NB4 (cell line): ENCODE data around the gene ADGRB2.

Source experiments
- DNase-seq: peaks from one replicate; pipeline ENCODE4 v3.0.0; 2010; ENCODE audit warnings: low read depth
- H3K4me3 ChIP-seq: one replicate; pipeline ENCODE4 v1.5.1; 2011; ENCODE audit warnings: mild to moderate bottlenecking, low read depth, low read length, moderate library complexity
- CTCF ChIP-seq: IDR thresholded peaks from one replicate; pipeline ENCODE4 v1.5.1; 2012; ENCODE audit warnings: low read depth, low read length
- MAX ChIP-seq: IDR thresholded peaks from 2 replicates; pipeline ENCODE4 v1.6.1; 2011; ENCODE audit warnings: low read depth, low read length
- MYC ChIP-seq: IDR thresholded peaks from 2 replicates; pipeline ENCODE4 v1.6.1; 2011; ENCODE audit warnings: low read depth, low read length
- POLR2A ChIP-seq: IDR thresholded peaks from 2 replicates; pipeline ENCODE4 v1.6.1; 2011; ENCODE audit warnings: mild to moderate bottlenecking; ENCODE audit not compliant: insufficient read length; ENCODE audit errors: extremely low read depth

The ADGRB2 gene

GRCh38 chr1:31694964-31695313, 69.2 kb downstream of the ADGRB2 start:
- no peak for TF ChIP-seq MYC
- no peak for TF ChIP-seq MAX
- TF ChIP-seq CTCF, result no peak
- no peak for TF ChIP-seq POLR2A
- DNase-seq, result no peak
- no peak overlapping the region for H3K4me3 ChIP-seq

- TF ChIP-seq POLR2A (no peak), CTCF (no peak), MAX (no peak), MYC (no peak)
Measured at GRCh38 chr1:31694069-31694963, 69.8 kb downstream of the ADGRB2 start.

GRCh38 chr1:31693231-31693630, 70.9 kb downstream of the ADGRB2 start:
- H3K4me3 ChIP-seq, result no peak overlapping the region
- DNase-seq, result no peak
- TF ChIP-seq MAX (no peak), POLR2A (no peak), CTCF (no peak), MYC (no peak)

More at GRCh38 chr1:31694069-31694963, 69.8 kb downstream of the ADGRB2 start:
- no peak for DNase-seq
- no peak overlapping the region for H3K4me3 ChIP-seq

GRCh38 chr1:31691951-31692350, 72.2 kb downstream of the ADGRB2 start:
- TF ChIP-seq MYC, result no peak
- no peak for TF ChIP-seq POLR2A
- no peak for TF ChIP-seq CTCF
- no peak for DNase-seq
- H3K4me3 ChIP-seq, result no peak overlapping the region

- DNase-seq, result no peak
- TF ChIP-seq CTCF, result no peak
- no peak for TF ChIP-seq POLR2A
- TF ChIP-seq MYC, result no peak
Measured at GRCh38 chr1:31691446-31691845, 72.7 kb downstream of the ADGRB2 start.

GRCh38 chr1:31690921-31691320, 73.2 kb downstream of the ADGRB2 start:
- TF ChIP-seq MAX (no peak), CTCF (no peak), POLR2A (no peak), MYC (no peak)
- DNase-seq, result no peak
- H3K4me3 ChIP-seq, result no peak overlapping the region

More at GRCh38 chr1:31691446-31691845, 72.7 kb downstream of the ADGRB2 start:
- H3K4me3 ChIP-seq, result no peak overlapping the region
